ENCODE results near the gene SLC25A47.
"Not testable (repeated sequence)": the region's sequence is repeated elsewhere in the genome, so short reads cannot be mapped to it uniquely, and the experiment has no call there.

Gene SLC25A47

GRCh38 chr14:100306998-100307765 is 16.0 kb upstream of the SLC25A47 start:
- TF ChIP-seq TAF1 (IDR thresholded peaks at IDR 0.05; ENCODE audit: borderline replicate concordance, low read depth, low read length) (no peak), POLR2A (IDR thresholded peaks at IDR 0.05; ENCODE audit: low read depth, low read length) (no peak), POLR2AphosphoS5 (IDR thresholded peaks at IDR 0.05; ENCODE audit: low read depth, low read length) (no peak)
- no peak for DNase-seq (ENCODE audit: insufficient read length)

GRCh38 chr14:100307766-100308426 is 15.2 kb upstream of the SLC25A47 start:
- DNase-seq (ENCODE audit: insufficient read length) (no peak), FAIRE-seq (no peak)
- no peak for TF ChIP-seq POLR2AphosphoS5 (IDR thresholded peaks at IDR 0.05; ENCODE audit: low read depth, low read length)
- no peak for TF ChIP-seq POLR2A (IDR thresholded peaks at IDR 0.05; ENCODE audit: low read depth, low read length)
- TF ChIP-seq TAF1 (IDR thresholded peaks at IDR 0.05; ENCODE audit: borderline replicate concordance, low read depth, low read length), result no peak

More at GRCh38 chr14:100306998-100307765, 16.0 kb upstream of the SLC25A47 start:
- FAIRE-seq, result no peak

GRCh38 chr14:100308427-100308792 is 14.7 kb upstream of the SLC25A47 start:
- FAIRE-seq; DNase-seq (ENCODE audit: insufficient read length): not testable (repeated sequence)

GRCh38 chr14:100309028-100309737 is 14.0 kb upstream of the SLC25A47 start:
- DNase-seq (ENCODE audit: insufficient read length) (no peak), FAIRE-seq (no peak)
- TF ChIP-seq POLR2AphosphoS5 (IDR thresholded peaks at IDR 0.05; ENCODE audit: low read depth, low read length) (no peak), TAF1 (IDR thresholded peaks at IDR 0.05; ENCODE audit: borderline replicate concordance, low read depth, low read length) (no peak), POLR2A (IDR thresholded peaks at IDR 0.05; ENCODE audit: low read depth, low read length) (no peak)

- peak; percentile 42 for FAIRE-seq
- not testable (repeated sequence) for DNase-seq (ENCODE audit: insufficient read length)
Observed at GRCh38 chr14:100312110-100312876, 10.8 kb upstream of the SLC25A47 start.

- TF ChIP-seq TAF1 (IDR thresholded peaks at IDR 0.05; ENCODE audit: borderline replicate concordance, low read depth, low read length) (no peak), POLR2A (IDR thresholded peaks at IDR 0.05; ENCODE audit: low read depth, low read length) (no peak), POLR2AphosphoS5 (IDR thresholded peaks at IDR 0.05; ENCODE audit: low read depth, low read length) (no peak)
- DNase-seq (ENCODE audit: insufficient read length) (no peak), FAIRE-seq (no peak)
Observed at GRCh38 chr14:100312877-100313400, 10.2 kb upstream of the SLC25A47 start.

GRCh38 chr14:100313464-100314230 is 9.5 kb upstream of the SLC25A47 start:
- TF ChIP-seq POLR2AphosphoS5 (IDR thresholded peaks at IDR 0.05; ENCODE audit: low read depth, low read length), result no peak
- no peak for TF ChIP-seq TAF1 (IDR thresholded peaks at IDR 0.05; ENCODE audit: borderline replicate concordance, low read depth, low read length)
- no peak for TF ChIP-seq POLR2A (IDR thresholded peaks at IDR 0.05; ENCODE audit: low read depth, low read length)
- DNase-seq (ENCODE audit: insufficient read length) (no peak), FAIRE-seq (no peak)

- no peak for FAIRE-seq
- no peak for TF ChIP-seq TAF1 (IDR thresholded peaks at IDR 0.05; ENCODE audit: borderline replicate concordance, low read depth, low read length)
- TF ChIP-seq POLR2AphosphoS5 (IDR thresholded peaks at IDR 0.05; ENCODE audit: low read depth, low read length), result no peak
- no peak for TF ChIP-seq POLR2A (IDR thresholded peaks at IDR 0.05; ENCODE audit: low read depth, low read length)
- no peak for DNase-seq (ENCODE audit: insufficient read length)
Observed at GRCh38 chr14:100314724-100315123, 8.4 kb upstream of the SLC25A47 start.

GRCh38 chr14:100317389-100317788 is 5.8 kb upstream of the SLC25A47 start:
- no peak for FAIRE-seq
- DNase-seq (ENCODE audit: insufficient read length), result no peak
- TF ChIP-seq POLR2A (IDR thresholded peaks at IDR 0.05; ENCODE audit: low read depth, low read length) (no peak), TAF1 (IDR thresholded peaks at IDR 0.05; ENCODE audit: borderline replicate concordance, low read depth, low read length) (no peak), POLR2AphosphoS5 (IDR thresholded peaks at IDR 0.05; ENCODE audit: low read depth, low read length) (no peak)

- no peak; the same call in 1 of the 2 replicates for TF ChIP-seq POLR2A (IDR thresholded peaks at IDR 0.05; ENCODE audit: low read depth, low read length)
- no peak for TF ChIP-seq TAF1 (IDR thresholded peaks at IDR 0.05; ENCODE audit: borderline replicate concordance, low read depth, low read length)
- no peak for TF ChIP-seq POLR2AphosphoS5 (IDR thresholded peaks at IDR 0.05; ENCODE audit: low read depth, low read length)
- FAIRE-seq (peak; percentile 73), DNase-seq (ENCODE audit: insufficient read length) (peak; percentile 88)
Observed at GRCh38 chr14:100317912-100318808, 5.0 kb upstream of the SLC25A47 start.

Measured in GM12892 (cell line).